WTC11 (cell line): Measurements from ENCODE around the gene EGR1. TPM values are rescaled to one million over a fixed set of nuclear protein-coding genes. Genes with fewer than 3 reads are reported as not detected.
A peak's percentile ranks its signal among the peaks of the same experiment; 100 is the strongest.

Source experiments
- ATAC-seq: fragments of 200-7000 bp; cut with Tn5 transposase; 2 replicates; pipeline ENCODE4 v1.10.0; 2021; ENCODE audit warnings: mild to moderate bottlenecking, moderate library complexity
- CTCF ChIA-PET: fragments of 300-600 bp; sonication (Branson Sonifier 250); formaldehyde crosslinking; loops from one replicate; lab custom pipeline; 2021; ENCODE audit warnings: antibody characterized with exemption; lab: Charles Lee
- POLR2A ChIA-PET: fragments of 350-600 bp; sonication (Branson Sonifier 250); formaldehyde crosslinking; loops from one replicate; lab custom pipeline; 2021; ENCODE audit warnings: antibody characterized with exemption; lab: Charles Lee
- DNase-seq: peaks from one replicate; pipeline ENCODE4 v3.0.0; 2021; ENCODE audit warnings: low spot score
- H3K27ac Mint-ChIP-seq: 2 replicates; pipeline ENCODE4 v1.8.0; 2021; ENCODE audit warnings: mixed read lengths
- H3K27me3 Mint-ChIP-seq: 2 replicates; pipeline ENCODE4 v1.8.0; 2021; ENCODE audit warnings: low read depth, mild to moderate bottlenecking, moderate library complexity, mixed read lengths
- H3K36me3 Mint-ChIP-seq: 2 replicates; pipeline ENCODE4 v1.8.0; 2021; ENCODE audit warnings: mixed read lengths
- H3K4me1 Mint-ChIP-seq: 2 replicates; pipeline ENCODE4 v1.8.0; 2022; ENCODE audit warnings: mixed read lengths
- H3K4me3 Mint-ChIP-seq: 2 replicates; pipeline ENCODE4 v1.8.0; 2021; ENCODE audit warnings: mild to moderate bottlenecking, moderate library complexity, mixed read lengths
- H3K9me3 Mint-ChIP-seq: 2 replicates; pipeline ENCODE4 v1.8.0; 2021; ENCODE audit warnings: mixed read lengths
- AR ChIP-seq: fragments of 250-450 bp; sonication (Bioruptor Pico); IDR thresholded peaks from 2 replicates; pipeline ENCODE4 v1.9.0; 2021; ENCODE audit warnings: mild to moderate bottlenecking
- MXD4 ChIP-seq: fragments of 250-450 bp; sonication (Bioruptor Pico); IDR thresholded peaks from 2 replicates; pipeline ENCODE4 v1.8.0; 2021; ENCODE audit warnings: mild to moderate bottlenecking, moderate library complexity, borderline replicate concordance
- RORB ChIP-seq: fragments of 250-450 bp; sonication (Bioruptor Pico); IDR thresholded peaks from 2 replicates; pipeline ENCODE4 v1.9.0; 2021; ENCODE audit warnings: mild to moderate bottlenecking
- TP53 ChIP-seq: sonication (generic); formaldehyde crosslinking; IDR thresholded peaks from 2 replicates; pipeline ENCODE4 v1.8.1; 2023; ENCODE audit warnings: mild to moderate bottlenecking, missing genetic modification reagents
- ZBTB21 ChIP-seq: sonication (generic); formaldehyde crosslinking; IDR thresholded peaks from 2 replicates; pipeline ENCODE4 v1.8.1; 2023; ENCODE audit warnings: mild to moderate bottlenecking, missing genetic modification reagents, borderline replicate concordance
- ZNF416 ChIP-seq: fragments of 250-450 bp; sonication (Bioruptor Pico); IDR thresholded peaks from 2 replicates; pipeline ENCODE4 v1.9.0; 2021; ENCODE audit warnings: mild to moderate bottlenecking, inconsistent platforms
- ZNF423 ChIP-seq: fragments of 250-450 bp; sonication (Bioruptor Pico); IDR thresholded peaks from 2 replicates; pipeline ENCODE4 v2.1.2; 2022; ENCODE audit warnings: mild to moderate bottlenecking, moderate library complexity
- total RNA-seq: library from RNA; stranded (reverse); gene quantifications from 3 replicates; pipeline ENCODE4 v1.2.3, GENCODE V29; 2021
- TF ChIP-seq, protein P1 (sequence below): fragments of 250-450 bp; sonication (Bioruptor Pico); IDR thresholded peaks from 2 replicates; pipeline ENCODE4 v1.9.0; 2021; ENCODE audit warnings: mild to moderate bottlenecking, borderline replicate concordance
- TF ChIP-seq, protein P2 (sequence below): sonication (generic); formaldehyde crosslinking; IDR thresholded peaks from 2 replicates; pipeline ENCODE4 v1.8.1; 2023; ENCODE audit warnings: mild to moderate bottlenecking, moderate library complexity, missing genetic modification reagents
- TF ChIP-seq, protein P3 (sequence below): sonication (generic); formaldehyde crosslinking; IDR thresholded peaks from 2 replicates; pipeline ENCODE4 v1.8.0; 2022; ENCODE audit warnings: missing genetic modification reagents
- TF ChIP-seq, protein P4 (sequence below): sonication (generic); formaldehyde crosslinking; IDR thresholded peaks from 2 replicates; pipeline ENCODE4 v1.8.0; 2023; ENCODE audit warnings: mild to moderate bottlenecking, missing genetic modification reagents

EGR1 gene
- total RNA-seq, 1 experiment from 2014 or later, result 15.7 TPM

DNA sequence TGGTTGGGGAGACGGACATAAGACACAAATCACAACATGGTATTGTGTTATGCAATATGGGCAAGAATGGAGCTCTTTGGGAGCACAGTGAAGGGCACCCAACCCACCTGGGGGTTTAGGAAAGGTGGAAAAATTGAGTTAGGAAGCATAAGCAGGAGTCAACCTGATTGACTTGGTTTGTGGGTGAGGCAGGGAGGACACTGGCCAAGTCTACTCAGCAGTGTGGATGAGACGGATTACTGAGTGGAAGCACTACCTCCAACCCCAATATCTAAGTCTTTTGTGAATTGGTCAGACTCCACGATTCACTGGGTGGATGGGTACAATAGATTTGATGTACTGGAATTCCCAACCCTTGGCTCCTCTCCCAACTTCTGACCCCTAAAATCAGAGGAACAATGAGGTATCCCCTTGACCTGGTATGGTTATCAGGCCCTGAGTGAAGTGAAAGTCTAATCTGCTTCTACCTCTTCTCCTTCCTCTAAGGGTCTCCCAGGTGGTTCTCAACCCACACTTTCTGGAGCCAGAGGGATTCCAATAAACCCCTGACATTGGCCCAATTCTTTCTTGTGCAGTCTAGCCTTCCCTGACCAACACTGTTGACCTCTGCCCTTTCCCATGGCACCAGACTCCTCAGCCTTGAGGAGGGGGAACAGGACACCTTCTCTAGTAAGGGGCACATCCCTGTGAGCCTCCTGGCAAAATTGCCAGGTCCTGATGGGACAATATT, 5.2 kb downstream of the EGR1 start (continued):
- TF ChIP-seq ZNF416 (CRISPR knock-in tag) (peak; percentile 68), TP53 (CRISPR knock-in tag) (no peak)
- TF ChIP-seq, protein P1, sequence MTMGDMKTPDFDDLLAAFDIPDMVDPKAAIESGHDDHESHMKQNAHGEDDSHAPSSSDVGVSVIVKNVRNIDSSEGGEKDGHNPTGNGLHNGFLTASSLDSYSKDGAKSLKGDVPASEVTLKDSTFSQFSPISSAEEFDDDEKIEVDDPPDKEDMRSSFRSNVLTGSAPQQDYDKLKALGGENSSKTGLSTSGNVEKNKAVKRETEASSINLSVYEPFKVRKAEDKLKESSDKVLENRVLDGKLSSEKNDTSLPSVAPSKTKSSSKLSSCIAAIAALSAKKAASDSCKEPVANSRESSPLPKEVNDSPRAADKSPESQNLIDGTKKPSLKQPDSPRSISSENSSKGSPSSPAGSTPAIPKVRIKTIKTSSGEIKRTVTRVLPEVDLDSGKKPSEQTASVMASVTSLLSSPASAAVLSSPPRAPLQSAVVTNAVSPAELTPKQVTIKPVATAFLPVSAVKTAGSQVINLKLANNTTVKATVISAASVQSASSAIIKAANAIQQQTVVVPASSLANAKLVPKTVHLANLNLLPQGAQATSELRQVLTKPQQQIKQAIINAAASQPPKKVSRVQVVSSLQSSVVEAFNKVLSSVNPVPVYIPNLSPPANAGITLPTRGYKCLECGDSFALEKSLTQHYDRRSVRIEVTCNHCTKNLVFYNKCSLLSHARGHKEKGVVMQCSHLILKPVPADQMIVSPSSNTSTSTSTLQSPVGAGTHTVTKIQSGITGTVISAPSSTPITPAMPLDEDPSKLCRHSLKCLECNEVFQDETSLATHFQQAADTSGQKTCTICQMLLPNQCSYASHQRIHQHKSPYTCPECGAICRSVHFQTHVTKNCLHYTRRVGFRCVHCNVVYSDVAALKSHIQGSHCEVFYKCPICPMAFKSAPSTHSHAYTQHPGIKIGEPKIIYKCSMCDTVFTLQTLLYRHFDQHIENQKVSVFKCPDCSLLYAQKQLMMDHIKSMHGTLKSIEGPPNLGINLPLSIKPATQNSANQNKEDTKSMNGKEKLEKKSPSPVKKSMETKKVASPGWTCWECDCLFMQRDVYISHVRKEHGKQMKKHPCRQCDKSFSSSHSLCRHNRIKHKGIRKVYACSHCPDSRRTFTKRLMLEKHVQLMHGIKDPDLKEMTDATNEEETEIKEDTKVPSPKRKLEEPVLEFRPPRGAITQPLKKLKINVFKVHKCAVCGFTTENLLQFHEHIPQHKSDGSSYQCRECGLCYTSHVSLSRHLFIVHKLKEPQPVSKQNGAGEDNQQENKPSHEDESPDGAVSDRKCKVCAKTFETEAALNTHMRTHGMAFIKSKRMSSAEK (CRISPR knock-in tag), result peak; percentile 77; the same call in 1 of the 2 replicates

DNA sequence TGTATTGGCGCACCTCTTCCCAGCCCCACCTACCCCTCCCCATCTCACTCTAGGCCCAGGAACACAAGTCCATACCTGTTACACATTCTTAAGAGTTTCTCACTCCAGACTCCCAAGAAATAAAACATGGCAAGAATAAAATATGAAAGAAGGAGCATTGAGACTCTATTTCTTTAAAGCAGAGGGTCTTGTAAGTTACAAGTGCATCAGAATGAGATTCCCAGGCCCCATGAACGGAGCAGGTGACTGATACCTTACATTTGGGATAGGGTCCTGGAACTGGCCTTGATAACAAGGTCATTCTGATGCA, 5.7 kb downstream of the EGR1 start:
- no peak for DNase-seq
- no peak for ATAC-seq
- peaks cover 33% of the 10 kb centered on the region for H3K27me3 Mint-ChIP-seq
- TF ChIP-seq ZNF423 (no peak), MXD4 (no peak), ZBTB21 (CRISPR knock-in tag) (no peak), RORB (CRISPR knock-in tag) (no peak)
- TF ChIP-seq, protein P2, sequence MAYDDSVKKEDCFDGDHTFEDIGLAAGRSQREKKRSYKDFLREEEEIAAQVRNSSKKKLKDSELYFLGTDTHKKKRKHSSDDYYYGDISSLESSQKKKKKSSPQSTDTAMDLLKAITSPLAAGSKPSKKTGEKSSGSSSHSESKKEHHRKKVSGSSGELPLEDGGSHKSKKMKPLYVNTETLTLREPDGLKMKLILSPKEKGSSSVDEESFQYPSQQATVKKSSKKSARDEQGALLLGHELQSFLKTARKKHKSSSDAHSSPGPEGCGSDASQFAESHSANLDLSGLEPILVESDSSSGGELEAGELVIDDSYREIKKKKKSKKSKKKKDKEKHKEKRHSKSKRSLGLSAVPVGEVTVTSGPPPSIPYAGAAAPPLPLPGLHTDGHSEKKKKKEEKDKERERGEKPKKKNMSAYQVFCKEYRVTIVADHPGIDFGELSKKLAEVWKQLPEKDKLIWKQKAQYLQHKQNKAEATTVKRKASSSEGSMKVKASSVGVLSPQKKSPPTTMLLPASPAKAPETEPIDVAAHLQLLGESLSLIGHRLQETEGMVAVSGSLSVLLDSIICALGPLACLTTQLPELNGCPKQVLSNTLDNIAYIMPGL, result no peak
- TF ChIP-seq, protein P1 (CRISPR knock-in tag), result no peak
- TF ChIP-seq, all 79 proteins: peak for 0
- Mint-ChIP-seq H3K4me3 (no peak overlapping the region), H3K4me1 (peaks cover 12% of the 10 kb centered on the region), H3K27ac (no peak overlapping the region), H3K36me3 (peaks cover 22% of the 10 kb centered on the region), H3K9me3 (no peaks in the 10 kb centered on the region)
- CTCF ChIA-PET, result no interaction called here
- POLR2A ChIA-PET, result interaction anchor here (0.9 kb wide), 1 partner anchor 16 kb away, joined by 3 read pairs; no protein-coding TSS in a partner anchor

DNA sequence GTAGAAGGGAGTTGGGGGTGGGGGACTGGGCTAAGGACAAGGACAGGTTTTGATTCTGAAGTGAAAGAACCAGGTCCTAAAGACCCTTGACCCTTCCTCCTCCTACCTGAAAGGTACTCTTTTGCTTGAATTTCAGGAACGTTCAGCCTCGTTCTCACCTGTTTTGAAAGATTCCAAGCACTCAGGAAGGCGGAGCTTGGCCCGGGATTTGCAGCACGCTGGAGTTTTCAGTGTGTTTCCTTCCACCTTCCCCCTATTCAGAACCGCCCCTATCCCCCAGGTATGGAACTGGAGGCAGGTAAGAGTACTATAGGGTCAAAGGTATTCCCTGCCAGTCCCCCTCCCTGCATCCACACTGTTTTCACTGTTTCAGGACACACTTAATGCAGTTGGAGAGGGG, 7.1 kb downstream of the EGR1 start:
- Mint-ChIP-seq H3K9me3 (no peaks in the 10 kb centered on the region), H3K36me3 (peaks cover 13% of the 10 kb centered on the region), H3K4me3 (no peak overlapping the region), H3K27ac (peak overlapping the region; percentile 50; the same call in 1 of the 2 replicates), H3K27me3 (peaks cover 20% of the 10 kb centered on the region), H3K4me1 (peaks cover 9% of the 10 kb centered on the region)
- ChIA-PET CTCF (interaction anchor here (0.6 to 3.1 kb wide), 4 partner anchors 8 to 31 kb away, joined by 3 to 15 read pairs (median 4); no protein-coding TSS in a partner anchor), POLR2A (interaction anchor here (0.7 to 1.1 kb wide), 3 partner anchors 9 to 71 kb away, joined by 3 to 5 read pairs (median 3); partner anchors contain the start of gene ETF1)
- DNase-seq (peak; percentile 45), ATAC-seq (peak; percentile 42)
- no peak for TF ChIP-seq AR (CRISPR knock-in tag)
- TF ChIP-seq, protein P3, sequence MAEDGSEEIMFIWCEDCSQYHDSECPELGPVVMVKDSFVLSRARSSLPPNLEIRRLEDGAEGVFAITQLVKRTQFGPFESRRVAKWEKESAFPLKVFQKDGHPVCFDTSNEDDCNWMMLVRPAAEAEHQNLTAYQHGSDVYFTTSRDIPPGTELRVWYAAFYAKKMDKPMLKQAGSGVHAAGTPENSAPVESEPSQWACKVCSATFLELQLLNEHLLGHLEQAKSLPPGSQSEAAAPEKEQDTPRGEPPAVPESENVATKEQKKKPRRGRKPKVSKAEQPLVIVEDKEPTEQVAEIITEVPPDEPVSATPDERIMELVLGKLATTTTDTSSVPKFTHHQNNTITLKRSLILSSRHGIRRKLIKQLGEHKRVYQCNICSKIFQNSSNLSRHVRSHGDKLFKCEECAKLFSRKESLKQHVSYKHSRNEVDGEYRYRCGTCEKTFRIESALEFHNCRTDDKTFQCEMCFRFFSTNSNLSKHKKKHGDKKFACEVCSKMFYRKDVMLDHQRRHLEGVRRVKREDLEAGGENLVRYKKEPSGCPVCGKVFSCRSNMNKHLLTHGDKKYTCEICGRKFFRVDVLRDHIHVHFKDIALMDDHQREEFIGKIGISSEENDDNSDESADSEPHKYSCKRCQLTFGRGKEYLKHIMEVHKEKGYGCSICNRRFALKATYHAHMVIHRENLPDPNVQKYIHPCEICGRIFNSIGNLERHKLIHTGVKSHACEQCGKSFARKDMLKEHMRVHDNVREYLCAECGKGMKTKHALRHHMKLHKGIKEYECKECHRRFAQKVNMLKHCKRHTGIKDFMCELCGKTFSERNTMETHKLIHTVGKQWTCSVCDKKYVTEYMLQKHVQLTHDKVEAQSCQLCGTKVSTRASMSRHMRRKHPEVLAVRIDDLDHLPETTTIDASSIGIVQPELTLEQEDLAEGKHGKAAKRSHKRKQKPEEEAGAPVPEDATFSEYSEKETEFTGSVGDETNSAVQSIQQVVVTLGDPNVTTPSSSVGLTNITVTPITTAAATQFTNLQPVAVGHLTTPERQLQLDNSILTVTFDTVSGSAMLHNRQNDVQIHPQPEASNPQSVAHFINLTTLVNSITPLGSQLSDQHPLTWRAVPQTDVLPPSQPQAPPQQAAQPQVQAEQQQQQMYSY (CRISPR knock-in tag), result peak; percentile 46; the same call in 1 of the 2 replicates
- TF ChIP-seq, protein P4, sequence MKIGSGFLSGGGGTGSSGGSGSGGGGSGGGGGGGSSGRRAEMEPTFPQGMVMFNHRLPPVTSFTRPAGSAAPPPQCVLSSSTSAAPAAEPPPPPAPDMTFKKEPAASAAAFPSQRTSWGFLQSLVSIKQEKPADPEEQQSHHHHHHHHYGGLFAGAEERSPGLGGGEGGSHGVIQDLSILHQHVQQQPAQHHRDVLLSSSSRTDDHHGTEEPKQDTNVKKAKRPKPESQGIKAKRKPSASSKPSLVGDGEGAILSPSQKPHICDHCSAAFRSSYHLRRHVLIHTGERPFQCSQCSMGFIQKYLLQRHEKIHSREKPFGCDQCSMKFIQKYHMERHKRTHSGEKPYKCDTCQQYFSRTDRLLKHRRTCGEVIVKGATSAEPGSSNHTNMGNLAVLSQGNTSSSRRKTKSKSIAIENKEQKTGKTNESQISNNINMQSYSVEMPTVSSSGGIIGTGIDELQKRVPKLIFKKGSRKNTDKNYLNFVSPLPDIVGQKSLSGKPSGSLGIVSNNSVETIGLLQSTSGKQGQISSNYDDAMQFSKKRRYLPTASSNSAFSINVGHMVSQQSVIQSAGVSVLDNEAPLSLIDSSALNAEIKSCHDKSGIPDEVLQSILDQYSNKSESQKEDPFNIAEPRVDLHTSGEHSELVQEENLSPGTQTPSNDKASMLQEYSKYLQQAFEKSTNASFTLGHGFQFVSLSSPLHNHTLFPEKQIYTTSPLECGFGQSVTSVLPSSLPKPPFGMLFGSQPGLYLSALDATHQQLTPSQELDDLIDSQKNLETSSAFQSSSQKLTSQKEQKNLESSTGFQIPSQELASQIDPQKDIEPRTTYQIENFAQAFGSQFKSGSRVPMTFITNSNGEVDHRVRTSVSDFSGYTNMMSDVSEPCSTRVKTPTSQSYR (CRISPR knock-in tag), result no peak
